HCT116 (cell line): ENCODE measurements around the gene ATP1A1. TPM values are rescaled to one million over a fixed set of nuclear protein-coding genes. Genes with fewer than 3 reads are reported as not detected.

ENCODE experiments used
- ATAC-seq: fragments of 200-7000 bp; cut with Tn5 transposase; 2 replicates; pipeline ENCODE4 v1.9.1; 2020; ENCODE audit warnings: mild to moderate bottlenecking, moderate library complexity
- BruUV-seq: library from RNA; stranded (reverse); fragments of 400-500 nt; replicated peaks from 2 replicates; lab custom pipeline; 2021; lab: Mats Ljungman, UMichigan
- CTCF ChIA-PET: fragments of 300-600 bp; sonication (Branson Sonifier 250); formaldehyde crosslinking; loops from one replicate; lab custom pipeline; 2021; ENCODE audit warnings: antibody characterized with exemption; lab: Charles Lee
- POLR2A ChIA-PET: fragments of 300-600, 350-600 bp; sonication (Branson Sonifier 250); formaldehyde crosslinking; loops from one replicate; lab custom pipeline; 2021; ENCODE audit warnings: antibody characterized with exemption; lab: Charles Lee
- RAD21 ChIA-PET, 2 experiments: fragments of 300-600 bp; sonication (Branson Sonifier 250); formaldehyde crosslinking; loops; one replicate each; lab custom pipeline; 2023; ENCODE audit warnings: low total read pairs in 2 of 2; ENCODE audit not compliant: uncharacterized antibody in 2 of 2, unreplicated experiment in 2 of 2, low non-redundant PET in 1 of 2; lab: Charles Lee
- DNase-seq: peaks from one replicate; pipeline ENCODE4 v3.0.0-alpha.2; 2010; ENCODE audit warnings: low read depth, low spot score
- H2AFZ ChIP-seq: fragments of 200-600 bp; shearing (Covaris generic), sonication (generic); 2 replicates; pipeline ENCODE4 v1.6.1; 2017; ENCODE audit warnings: low read depth, mixed run types, mixed read lengths, antibody characterized with exemption, low read length; ENCODE audit not compliant: poor library complexity, severe bottlenecking
- H3K27ac ChIP-seq: 2 replicates; pipeline ENCODE4 v1.5.1; 2012; ENCODE audit warnings: low read depth, low read length
- H3K27me3 ChIP-seq: fragments of 200-600 bp; sonication (generic); 2 replicates; pipeline ENCODE4 v1.6.1; 2016; ENCODE audit warnings: mixed run types, low read length, mixed read lengths; ENCODE audit not compliant: insufficient read depth
- H3K36me3 ChIP-seq, 2 experiments: fragments of 200-500 bp in 1 of 2; fragments of 200-600 bp in 1 of 2; sonication (Bioruptor generic) in 1 of 2; sonication (generic) in 1 of 2; 2 replicates each; pipeline versions ENCODE4 v1.5.1 to v1.6.1; 2014 to 2016; ENCODE audit warnings: low read length in 2 of 2, inconsistent platforms in 1 of 2, mixed read lengths in 1 of 2, mixed run types in 1 of 2; ENCODE audit not compliant: insufficient read depth in 2 of 2, control insufficient read depth in 1 of 2
- H3K4me1 ChIP-seq, 2 experiments: fragments of 200-600 bp in 1 of 2; sonication (generic) in 1 of 2; 2 replicates each; pipeline versions ENCODE4 v1.5.1 to v1.6.1; 2012 to 2017; ENCODE audit warnings: low read length in 2 of 2, inconsistent platforms in 1 of 2, mild to moderate bottlenecking in 1 of 2, mixed read lengths in 1 of 2, mixed run types in 1 of 2, moderate library complexity in 1 of 2; ENCODE audit not compliant: insufficient read depth in 2 of 2, control insufficient read depth in 1 of 2
- H3K4me2 ChIP-seq: fragments of 200-600 bp; sonication (generic); 2 replicates; pipeline ENCODE4 v1.6.1; 2017; ENCODE audit warnings: mixed run types, low read length, mixed read lengths
- H3K4me3 ChIP-seq, 2 experiments: fragments of 200-600 bp in 1 of 2; sonication (generic) in 1 of 2; replicated peaks in 1 of 2; 2 replicates each; pipeline ENCODE4 v1.5.1; 2011 to 2016; ENCODE audit warnings: low read length in 2 of 2, control low read depth in 1 of 2, low read depth in 1 of 2, mild to moderate bottlenecking in 1 of 2, mixed read lengths in 1 of 2, mixed run types in 1 of 2
- H3K79me2 ChIP-seq: fragments of 200-600 bp; sonication (generic); 2 replicates; pipeline ENCODE4 v1.6.1; 2017; ENCODE audit warnings: mild to moderate bottlenecking, mixed run types, low read length, moderate library complexity, mixed read lengths; ENCODE audit not compliant: insufficient read depth
- H3K9ac ChIP-seq: fragments of 200-600 bp; sonication (generic); 2 replicates; pipeline ENCODE4 v1.6.1; 2016; ENCODE audit warnings: low read length, mixed read lengths
- H3K9me2 ChIP-seq: fragments of 200-600 bp; sonication (generic), shearing (Covaris generic); 2 replicates; pipeline ENCODE4 v1.6.1; 2017; ENCODE audit warnings: mixed run types, mild to moderate bottlenecking, moderate library complexity; ENCODE audit not compliant: insufficient read depth
- H3K9me3 ChIP-seq, 2 experiments: fragments of 200-500 bp in 1 of 2; fragments of 200-600 bp in 1 of 2; sonication (Bioruptor generic) in 1 of 2; sonication (generic) in 1 of 2; 2 replicates each; pipeline ENCODE4 v1.6.1; 2014 to 2017; ENCODE audit warnings: low read length in 2 of 2, mixed read lengths in 2 of 2, inconsistent platforms in 1 of 2, low read depth in 1 of 2, mild to moderate bottlenecking in 1 of 2, mixed run types in 1 of 2, moderate library complexity in 1 of 2; ENCODE audit not compliant: control insufficient read depth in 1 of 2, insufficient read depth in 1 of 2
- H4K20me1 ChIP-seq: fragments of 200-600 bp; sonication (generic), shearing (Covaris generic); 2 replicates; pipeline ENCODE4 v1.6.1; 2017; ENCODE audit warnings: mixed run types, mild to moderate bottlenecking, moderate library complexity; ENCODE audit not compliant: insufficient read depth
- CBX3 ChIP-seq: IDR thresholded peaks from 2 replicates; pipeline ENCODE4 v1.6.1; 2012; ENCODE audit warnings: low read depth
- CEBPB ChIP-seq: IDR thresholded peaks from 2 replicates; pipeline ENCODE4 v1.6.1; 2012; ENCODE audit warnings: low read depth
- EGR1 ChIP-seq: IDR thresholded peaks from 2 replicates; pipeline ENCODE4 v1.6.1; 2012; ENCODE audit warnings: low read depth
- ELF1 ChIP-seq: IDR thresholded peaks from 2 replicates; pipeline ENCODE4 v1.6.1; 2012; ENCODE audit warnings: low read depth, borderline replicate concordance
- EZH2 ChIP-seq: fragments of 200-600 bp; sonication (generic); IDR thresholded peaks from 2 replicates; pipeline ENCODE4 v1.6.1; 2017; ENCODE audit warnings: antibody characterized with exemption, mixed run types
- EZH2phosphoT487 ChIP-seq: fragments of 200-600 bp; IDR thresholded peaks from 2 replicates; pipeline ENCODE4 v1.6.1; 2018; ENCODE audit warnings: antibody characterized with exemption, borderline replicate concordance
- JUND ChIP-seq: IDR thresholded peaks from 2 replicates; pipeline ENCODE4 v1.6.1; 2012
- MAX ChIP-seq: IDR thresholded peaks from 2 replicates; pipeline ENCODE4 v1.6.1; 2012
- POLR2A ChIP-seq: IDR thresholded peaks from 2 replicates; pipeline ENCODE4 v1.7.0; 2011; ENCODE audit warnings: borderline replicate concordance; ENCODE audit not compliant: insufficient read depth, insufficient read length; ENCODE audit errors: extremely low read depth
- RAD21 ChIP-seq: IDR thresholded peaks from 2 replicates; pipeline ENCODE4 v1.6.1; 2012; ENCODE audit warnings: low read depth, mild to moderate bottlenecking
- SP1 ChIP-seq: IDR thresholded peaks from 2 replicates; pipeline ENCODE4 v1.6.1; 2012; ENCODE audit warnings: low read depth
- ZBTB33 ChIP-seq: IDR thresholded peaks from 2 replicates; pipeline ENCODE4 v1.6.1; 2011; ENCODE audit warnings: mild to moderate bottlenecking, low read length, moderate library complexity; ENCODE audit not compliant: insufficient replicate concordance; ENCODE audit errors: extremely low read depth
- ZNF274 ChIP-seq: fragments of 200-500 bp; sonication (Bioruptor generic); IDR thresholded peaks from 2 replicates; pipeline ENCODE4 v1.6.1; 2014; ENCODE audit warnings: mild to moderate bottlenecking, low read depth, low read length, inconsistent platforms
- intact Hi-C: fragments of 100-400 bp; cut with micrococcal nuclease; formaldehyde crosslinking; loops from 2 replicates; pipeline ENCODE4 v1.10.0; 2022
- total RNA-seq: library from RNA; stranded (reverse); gene quantifications from one replicate; pipeline ENCODE4 v1.2.1, GENCODE V29; 2021; ENCODE audit not compliant: unreplicated experiment
- TF ChIP-seq, protein P1 (sequence below): IDR thresholded peaks from 2 replicates; pipeline ENCODE4 v1.6.1; 2012; ENCODE audit warnings: low read depth
- TF ChIP-seq, protein P2 (sequence below), 3 experiments: fragments of 200-600 bp in 1 of 3; sonication (generic) in 1 of 3; IDR thresholded peaks in 2 of 3; conservative IDR thresholded peaks in 1 of 3; 2 replicates each; pipeline ENCODE4 v1.5.1; 2012 to 2017; ENCODE audit warnings: low read depth in 2 of 3, low read length in 2 of 3, antibody characterized with exemption in 1 of 3, borderline replicate concordance in 1 of 3, control low read depth in 1 of 3, mild to moderate bottlenecking in 1 of 3, mixed read lengths in 1 of 3, mixed run types in 1 of 3, moderate library complexity in 1 of 3; ENCODE audit not compliant: insufficient read depth in 1 of 3

ATP1A1 gene
- total RNA-seq, 1 experiment from 2014 or later: 290 TPM

DNA sequence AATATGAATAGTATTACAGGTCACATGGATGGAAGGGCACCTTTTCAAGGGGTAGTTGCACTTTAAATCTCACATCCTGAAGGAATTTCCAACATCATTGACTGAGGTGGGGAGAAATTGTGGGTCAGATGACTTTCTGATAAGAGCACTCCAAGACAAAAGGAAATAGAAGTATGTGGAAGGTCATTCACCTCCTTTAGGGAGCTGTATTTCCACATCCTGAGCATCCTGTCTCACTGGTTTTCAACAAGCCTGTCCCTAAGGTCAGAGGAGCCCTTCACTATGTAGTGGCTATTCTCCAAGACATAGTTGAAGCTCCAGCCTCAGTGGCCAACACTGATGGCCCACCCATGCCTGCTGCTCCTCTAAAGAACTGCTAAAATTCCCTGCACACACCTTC lies 76.5 kb downstream of the ATP1A1 start:
- RAD21 ChIA-PET: no interaction called here
- ATAC-seq: no peak
- Histone ChIP-seq H3K79me2 (no peaks in the 10 kb centered on the region), H3K9me2 (no peaks in the 10 kb centered on the region), H3K4me1 (no peaks in the 10 kb centered on the region), H3K4me3 (no peak overlapping the region)
- no TSS peak for BruUV-seq
- intact Hi-C loops: no loop called here
- CTCF ChIA-PET: no interaction called here
- TF ChIP-seq JUND: no peak
- TF ChIP-seq SP1: no peak
- TF ChIP-seq CEBPB: no peak
- TF ChIP-seq ZNF274: no peak
- TF ChIP-seq, protein P1, sequence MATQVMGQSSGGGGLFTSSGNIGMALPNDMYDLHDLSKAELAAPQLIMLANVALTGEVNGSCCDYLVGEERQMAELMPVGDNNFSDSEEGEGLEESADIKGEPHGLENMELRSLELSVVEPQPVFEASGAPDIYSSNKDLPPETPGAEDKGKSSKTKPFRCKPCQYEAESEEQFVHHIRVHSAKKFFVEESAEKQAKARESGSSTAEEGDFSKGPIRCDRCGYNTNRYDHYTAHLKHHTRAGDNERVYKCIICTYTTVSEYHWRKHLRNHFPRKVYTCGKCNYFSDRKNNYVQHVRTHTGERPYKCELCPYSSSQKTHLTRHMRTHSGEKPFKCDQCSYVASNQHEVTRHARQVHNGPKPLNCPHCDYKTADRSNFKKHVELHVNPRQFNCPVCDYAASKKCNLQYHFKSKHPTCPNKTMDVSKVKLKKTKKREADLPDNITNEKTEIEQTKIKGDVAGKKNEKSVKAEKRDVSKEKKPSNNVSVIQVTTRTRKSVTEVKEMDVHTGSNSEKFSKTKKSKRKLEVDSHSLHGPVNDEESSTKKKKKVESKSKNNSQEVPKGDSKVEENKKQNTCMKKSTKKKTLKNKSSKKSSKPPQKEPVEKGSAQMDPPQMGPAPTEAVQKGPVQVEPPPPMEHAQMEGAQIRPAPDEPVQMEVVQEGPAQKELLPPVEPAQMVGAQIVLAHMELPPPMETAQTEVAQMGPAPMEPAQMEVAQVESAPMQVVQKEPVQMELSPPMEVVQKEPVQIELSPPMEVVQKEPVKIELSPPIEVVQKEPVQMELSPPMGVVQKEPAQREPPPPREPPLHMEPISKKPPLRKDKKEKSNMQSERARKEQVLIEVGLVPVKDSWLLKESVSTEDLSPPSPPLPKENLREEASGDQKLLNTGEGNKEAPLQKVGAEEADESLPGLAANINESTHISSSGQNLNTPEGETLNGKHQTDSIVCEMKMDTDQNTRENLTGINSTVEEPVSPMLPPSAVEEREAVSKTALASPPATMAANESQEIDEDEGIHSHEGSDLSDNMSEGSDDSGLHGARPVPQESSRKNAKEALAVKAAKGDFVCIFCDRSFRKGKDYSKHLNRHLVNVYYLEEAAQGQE: no peak
- no peak for TF ChIP-seq MAX
- no peak for TF ChIP-seq CBX3
- TF ChIP-seq POLR2A: no peak
- TF ChIP-seq EZH2: no peak
- TF ChIP-seq EGR1: no peak
- TF ChIP-seq, protein P2, sequence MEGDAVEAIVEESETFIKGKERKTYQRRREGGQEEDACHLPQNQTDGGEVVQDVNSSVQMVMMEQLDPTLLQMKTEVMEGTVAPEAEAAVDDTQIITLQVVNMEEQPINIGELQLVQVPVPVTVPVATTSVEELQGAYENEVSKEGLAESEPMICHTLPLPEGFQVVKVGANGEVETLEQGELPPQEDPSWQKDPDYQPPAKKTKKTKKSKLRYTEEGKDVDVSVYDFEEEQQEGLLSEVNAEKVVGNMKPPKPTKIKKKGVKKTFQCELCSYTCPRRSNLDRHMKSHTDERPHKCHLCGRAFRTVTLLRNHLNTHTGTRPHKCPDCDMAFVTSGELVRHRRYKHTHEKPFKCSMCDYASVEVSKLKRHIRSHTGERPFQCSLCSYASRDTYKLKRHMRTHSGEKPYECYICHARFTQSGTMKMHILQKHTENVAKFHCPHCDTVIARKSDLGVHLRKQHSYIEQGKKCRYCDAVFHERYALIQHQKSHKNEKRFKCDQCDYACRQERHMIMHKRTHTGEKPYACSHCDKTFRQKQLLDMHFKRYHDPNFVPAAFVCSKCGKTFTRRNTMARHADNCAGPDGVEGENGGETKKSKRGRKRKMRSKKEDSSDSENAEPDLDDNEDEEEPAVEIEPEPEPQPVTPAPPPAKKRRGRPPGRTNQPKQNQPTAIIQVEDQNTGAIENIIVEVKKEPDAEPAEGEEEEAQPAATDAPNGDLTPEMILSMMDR (IDR thresholded peaks at IDR 0.05 in 2 of 3, conservative IDR thresholded peaks at IDR 0.05 in 1 of 3; ENCODE audit: borderline replicate concordance in 1 of 3, insufficient read depth in 1 of 3, low read depth in 2 of 3, low read length in 2 of 3): no peak
- no peak for TF ChIP-seq EZH2phosphoT487
- no peak for TF ChIP-seq ZBTB33
- TF ChIP-seq ELF1: no peak
- no peak for TF ChIP-seq RAD21
- TF ChIP-seq, all 23 proteins: peak for 0
- H2AFZ ChIP-seq: no peak overlapping the region
- H3K9me3 ChIP-seq: no peaks in the 10 kb centered on the region
- H3K9ac ChIP-seq: no peak overlapping the region
- H4K20me1 ChIP-seq: no peaks in the 10 kb centered on the region
- no peak for DNase-seq
- H3K27ac ChIP-seq: no peak overlapping the region
- POLR2A ChIA-PET: no interaction called here
- no peak overlapping the region for H3K4me2 ChIP-seq
- no peaks in the 10 kb centered on the region for H3K27me3 ChIP-seq
- H3K36me3 ChIP-seq: no peaks in the 10 kb centered on the region
